ENCODE data around the gene DAZAP1. TPM values are rescaled to one million over a fixed set of nuclear protein-coding genes. Genes with fewer than 3 reads are reported as not detected.

DAZAP1 gene
- total RNA-seq, 1 donor from 2014 or later, result 15.8 TPM

- Histone ChIP-seq H3K4me3 (no peak overlapping the region), H3K27ac (no peak overlapping the region), H3K27me3 (peaks cover 15% of the 10 kb centered on the region), H3K36me3 (peaks cover 0 to 11% of the 10 kb centered on the region in 2 donors), H3K4me1 (no peaks in the 10 kb centered on the region), H3K9me3 (no peaks in the 10 kb centered on the region)
- TF ChIP-seq CTCF (IDR thresholded peaks at IDR 0.05), result no peak
- intact Hi-C loops (cut with DNase I), result no loop called here
- DNase-seq (ENCODE audit: low spot score in 2 of 2), result no peak
Measured at GRCh38 chr19:1461862-1462261, 54.5 kb downstream of the DAZAP1 start.

- H3K27ac ChIP-seq, result no peak overlapping the region
- peaks cover 26 to 27% of the 10 kb centered on the region in 2 donors for H3K4me1 ChIP-seq
- intact Hi-C loops (cut with DNase I), result no loop called here
- TF ChIP-seq CTCF (IDR thresholded peaks at IDR 0.05), result peak in 2 of 3 experiments; percentile 6 to 22
- peaks cover 0 to 9% of the 10 kb centered on the region in 2 donors for H3K36me3 ChIP-seq
- no peaks in the 10 kb centered on the region for H3K9me3 ChIP-seq
- peaks cover 37% of the 10 kb centered on the region for H3K27me3 ChIP-seq
- no peak for DNase-seq (ENCODE audit: low spot score in 2 of 2)
- H3K4me3 ChIP-seq, result no peak overlapping the region
Measured at GRCh38 chr19:1465191-1466016, 58.0 kb downstream of the DAZAP1 start.

- peaks cover 33% of the 10 kb centered on the region in 2 donors for H3K4me1 ChIP-seq
- DNase-seq (ENCODE audit: low spot score in 2 of 2), result no peak
- no peaks in the 10 kb centered on the region for H3K9me3 ChIP-seq
- no peak overlapping the region for H3K4me3 ChIP-seq
- no peak overlapping the region for H3K27ac ChIP-seq
- intact Hi-C loops (cut with DNase I), result no loop called here
- no peak for TF ChIP-seq CTCF (IDR thresholded peaks at IDR 0.05)
- peaks cover 43% of the 10 kb centered on the region for H3K27me3 ChIP-seq
- peaks cover 0 to 3% of the 10 kb centered on the region in 2 donors for H3K36me3 ChIP-seq
Measured at GRCh38 chr19:1466018-1466460, 58.7 kb downstream of the DAZAP1 start.

GRCh38 chr19:1466461-1467214, 59.3 kb downstream of the DAZAP1 start:
- DNase-seq (ENCODE audit: low spot score in 2 of 2), result no peak
- no peaks in the 10 kb centered on the region for H3K36me3 ChIP-seq
- H3K4me1 ChIP-seq, result peaks cover 36 to 37% of the 10 kb centered on the region in 2 donors
- TF ChIP-seq CTCF (IDR thresholded peaks at IDR 0.05), result no peak
- intact Hi-C loops (cut with DNase I), result no loop called here
- H3K9me3 ChIP-seq, result no peaks in the 10 kb centered on the region
- no peak overlapping the region for H3K27ac ChIP-seq
- peaks cover 49% of the 10 kb centered on the region for H3K27me3 ChIP-seq
- no peak overlapping the region for H3K4me3 ChIP-seq

GRCh38 chr19:1467215-1467489, 59.8 kb downstream of the DAZAP1 start:
- TF ChIP-seq CTCF (IDR thresholded peaks at IDR 0.05), result no peak
- Histone ChIP-seq H3K4me1 (peaks cover 37 to 41% of the 10 kb centered on the region in 2 donors), H3K36me3 (no peaks in the 10 kb centered on the region), H3K27ac (no peak overlapping the region), H3K9me3 (no peaks in the 10 kb centered on the region), H3K4me3 (no peak overlapping the region), H3K27me3 (peaks cover 54% of the 10 kb centered on the region)
- DNase-seq (ENCODE audit: low spot score in 2 of 2), result no peak
- intact Hi-C loops (cut with DNase I), result no loop called here

Data from ascending aorta (tissue), 2 donors.